ENCODE measurements around the gene RAB29. TPM values are rescaled to one million over a fixed set of nuclear protein-coding genes. Genes with fewer than 3 reads are reported as not detected.
A peak's percentile ranks its signal among the peaks of the same experiment; 100 is the strongest.

Gene RAB29
- polyA plus RNA-seq, 1 donor: 3.7 TPM

GRCh38 chr1:205764578-205764977 lies 10.7 kb downstream of the RAB29 start:
- DNase-seq (ENCODE audit: low read depth): no peak

- no peak for DNase-seq (ENCODE audit: low read depth)
Observed at GRCh38 chr1:205763980-205764379, 11.3 kb downstream of the RAB29 start.

- no peak for DNase-seq (ENCODE audit: low read depth)
Observed at GRCh38 chr1:205760606-205761005, 14.7 kb downstream of the RAB29 start.

GRCh38 chr1:205756552-205756951 lies 18.7 kb downstream of the RAB29 start:
- no peak for DNase-seq (ENCODE audit: low read depth)

GRCh38 chr1:205754857-205755256 lies 20.4 kb downstream of the RAB29 start:
- DNase-seq (ENCODE audit: low read depth): no peak

- DNase-seq (ENCODE audit: low read depth): no peak
Observed at GRCh38 chr1:205751036-205751651, 24.1 kb downstream of the RAB29 start.

- peak; percentile 97 for DNase-seq (ENCODE audit: low read depth)
Observed at GRCh38 chr1:205750138-205751035, 24.9 kb downstream of the RAB29 start, which contains the start of gene NUCKS1. Gene NUCKS1, minus strand, starts transcription at chr1:205750182. Its CDS starts 209 bp downstream, at chr1:205749973.

- DNase-seq (ENCODE audit: low read depth): peak; percentile 62
Observed at GRCh38 chr1:205749234-205750137, 25.8 kb downstream of the RAB29 start.

GRCh38 chr1:205748403-205749233 lies 26.7 kb downstream of the RAB29 start:
- DNase-seq (ENCODE audit: low read depth): peak; percentile 79

- DNase-seq (ENCODE audit: low read depth): no peak
Observed at GRCh38 chr1:205746757-205747412, 28.4 kb downstream of the RAB29 start.

GRCh38 chr1:205744403-205744802 lies 30.9 kb downstream of the RAB29 start:
- DNase-seq (ENCODE audit: low read depth): no peak

GRCh38 chr1:205743977-205744376 lies 31.3 kb downstream of the RAB29 start:
- no peak for DNase-seq (ENCODE audit: low read depth)

GRCh38 chr1:205741681-205742080 lies 33.6 kb downstream of the RAB29 start:
- DNase-seq (ENCODE audit: low read depth): no peak

GRCh38 chr1:205739348-205740160 lies 35.7 kb downstream of the RAB29 start:
- no peak for DNase-seq (ENCODE audit: low read depth)

- no peak for DNase-seq (ENCODE audit: low read depth)
Observed at GRCh38 chr1:205735218-205735617, 40.1 kb downstream of the RAB29 start.

GRCh38 chr1:205733438-205734175 lies 41.7 kb downstream of the RAB29 start:
- DNase-seq (ENCODE audit: low read depth): no peak

GRCh38 chr1:205729945-205730610 lies 45.2 kb downstream of the RAB29 start:
- DNase-seq (ENCODE audit: low read depth): no peak

- DNase-seq (ENCODE audit: low read depth): no peak
Observed at GRCh38 chr1:205726619-205727125, 48.6 kb downstream of the RAB29 start.

All from forelimb muscle (tissue), 1 donor.